ENCODE measurements around the gene DCST1.

Gene DCST1

GRCh38 chr1:155006601-155007101 lies 27.0 kb upstream of the DCST1 start:
- DNase-seq, result peak in 1 of 2 donors; percentile 55
- H3K4me3 Mint-ChIP-seq, result peak overlapping the region; percentile 89 to 93
- H3K27ac Mint-ChIP-seq, result peak overlapping the region; percentile 99
- H3K27me3 Mint-ChIP-seq, result no peaks in the 10 kb centered on the region
- peaks cover 83% of the 10 kb centered on the region for H3K4me1 Mint-ChIP-seq
- H3K9me3 Mint-ChIP-seq, result no peaks in the 10 kb centered on the region
- peak; percentile 20 for ATAC-seq

- no peak for DNase-seq
- Mint-ChIP-seq H3K4me1 (peaks cover 90% of the 10 kb centered on the region), H3K27me3 (no peaks in the 10 kb centered on the region), H3K4me3 (no peak overlapping the region), H3K27ac (peak overlapping the region in 1 of 2 donors; percentile 99), H3K9me3 (no peaks in the 10 kb centered on the region)
- no peak for ATAC-seq
Measured at GRCh38 chr1:155007251-155007828, 26.3 kb upstream of the DCST1 start.

- H3K9me3 Mint-ChIP-seq, result no peaks in the 10 kb centered on the region
- H3K4me1 Mint-ChIP-seq, result peaks cover 99% of the 10 kb centered on the region
- ATAC-seq, result no peak
- peak overlapping the region in 1 of 2 donors; percentile 66 for H3K4me3 Mint-ChIP-seq
- peak overlapping the region in 1 of 2 donors; percentile 89 for H3K27ac Mint-ChIP-seq
- DNase-seq, result no peak
- H3K27me3 Mint-ChIP-seq, result no peaks in the 10 kb centered on the region
Measured at GRCh38 chr1:155008015-155008941, 25.3 kb upstream of the DCST1 start.

GRCh38 chr1:155009221-155009711 lies 24.4 kb upstream of the DCST1 start:
- DNase-seq (no peak), ATAC-seq (no peak)
- Mint-ChIP-seq H3K9me3 (no peaks in the 10 kb centered on the region), H3K27ac (peak overlapping the region in 1 of 2 donors; percentile 89), H3K4me3 (peak overlapping the region; percentile 70 to 74), H3K4me1 (peaks cover 100% of the 10 kb centered on the region), H3K27me3 (no peaks in the 10 kb centered on the region)

GRCh38 chr1:155009742-155010141 lies 23.9 kb upstream of the DCST1 start:
- DNase-seq (no peak), ATAC-seq (no peak)
- no peak overlapping the region for H3K27ac Mint-ChIP-seq
- peaks cover 99% of the 10 kb centered on the region for H3K4me1 Mint-ChIP-seq
- H3K27me3 Mint-ChIP-seq, result no peaks in the 10 kb centered on the region
- H3K4me3 Mint-ChIP-seq, result peak overlapping the region; percentile 58 to 73
- H3K9me3 Mint-ChIP-seq, result no peaks in the 10 kb centered on the region

- no peak for DNase-seq
Measured at GRCh38 chr1:155010211-155010918, 23.3 kb upstream of the DCST1 start.

GRCh38 chr1:155011004-155011416 lies 22.6 kb upstream of the DCST1 start:
- peaks cover 3% of the 10 kb centered on the region for H3K27me3 Mint-ChIP-seq
- peaks cover 94% of the 10 kb centered on the region for H3K4me1 Mint-ChIP-seq
- no peak for DNase-seq
- no peak for ATAC-seq
- no peak overlapping the region for H3K27ac Mint-ChIP-seq
- H3K9me3 Mint-ChIP-seq, result no peaks in the 10 kb centered on the region
- peak overlapping the region; percentile 30 to 52 for H3K4me3 Mint-ChIP-seq

More at GRCh38 chr1:155010211-155010918, 23.3 kb upstream of the DCST1 start:
- peaks cover 94% of the 10 kb centered on the region for H3K4me1 Mint-ChIP-seq
- peak overlapping the region in 1 of 2 donors; percentile 23 for H3K27ac Mint-ChIP-seq
- H3K27me3 Mint-ChIP-seq, result no peaks in the 10 kb centered on the region
- peak overlapping the region; percentile 58 to 73 for H3K4me3 Mint-ChIP-seq
- no peaks in the 10 kb centered on the region for H3K9me3 Mint-ChIP-seq
- ATAC-seq, result no peak

- no peak overlapping the region for H3K27ac Mint-ChIP-seq
- H3K4me3 Mint-ChIP-seq, result no peak overlapping the region
- H3K9me3 Mint-ChIP-seq, result no peaks in the 10 kb centered on the region
- peaks cover 94% of the 10 kb centered on the region for H3K4me1 Mint-ChIP-seq
- no peak for ATAC-seq
- DNase-seq, result no peak
- H3K27me3 Mint-ChIP-seq, result peaks cover 7% of the 10 kb centered on the region
Measured at GRCh38 chr1:155011437-155012025, 22.1 kb upstream of the DCST1 start.

GRCh38 chr1:155012026-155012546 lies 21.5 kb upstream of the DCST1 start:
- Mint-ChIP-seq H3K27ac (no peak overlapping the region), H3K9me3 (no peaks in the 10 kb centered on the region), H3K4me3 (no peak overlapping the region), H3K4me1 (peaks cover 94% of the 10 kb centered on the region), H3K27me3 (peaks cover 7% of the 10 kb centered on the region)
- DNase-seq, result no peak
- no peak for ATAC-seq

GRCh38 chr1:155012776-155013602 lies 20.6 kb upstream of the DCST1 start:
- Mint-ChIP-seq H3K27me3 (peaks cover 7% of the 10 kb centered on the region), H3K27ac (peak overlapping the region in 1 of 2 donors; percentile 63), H3K9me3 (no peaks in the 10 kb centered on the region), H3K4me3 (peak overlapping the region; percentile 17 to 42), H3K4me1 (peaks cover 94% of the 10 kb centered on the region)
- DNase-seq (no peak), ATAC-seq (no peak)

GRCh38 chr1:155013632-155014031 lies 20.0 kb upstream of the DCST1 start:
- peak overlapping the region in 1 of 2 donors; percentile 42 for H3K4me3 Mint-ChIP-seq
- no peak overlapping the region for H3K27ac Mint-ChIP-seq
- peaks cover 7% of the 10 kb centered on the region for H3K27me3 Mint-ChIP-seq
- H3K4me1 Mint-ChIP-seq, result peaks cover 90% of the 10 kb centered on the region
- no peak for DNase-seq
- no peaks in the 10 kb centered on the region for H3K9me3 Mint-ChIP-seq
- no peak for ATAC-seq

- Mint-ChIP-seq H3K9me3 (no peaks in the 10 kb centered on the region), H3K27me3 (peaks cover 17% of the 10 kb centered on the region), H3K27ac (no peak overlapping the region), H3K4me1 (peaks cover 85% of the 10 kb centered on the region), H3K4me3 (no peak overlapping the region)
- ATAC-seq, result no peak
- no peak for DNase-seq
Measured at GRCh38 chr1:155014709-155015508, 18.7 kb upstream of the DCST1 start.

- no peak for ATAC-seq
- no peak overlapping the region for H3K27ac Mint-ChIP-seq
- H3K9me3 Mint-ChIP-seq, result no peaks in the 10 kb centered on the region
- peaks cover 22% of the 10 kb centered on the region for H3K27me3 Mint-ChIP-seq
- peak overlapping the region; percentile 13 to 14 for H3K4me3 Mint-ChIP-seq
- no peak for DNase-seq
- H3K4me1 Mint-ChIP-seq, result peaks cover 79% of the 10 kb centered on the region
Measured at GRCh38 chr1:155015527-155016230, 17.9 kb upstream of the DCST1 start.

Data from stimulated activated naive CD8-positive, alpha-beta T cell treated with anti-CD3 and anti-CD28 coated beads, Interleukin-15, amount 100 ng/mL, for 72 hours (primary cell).